Endothelial cell of umbilical vein (primary cell): ENCODE results near the gene DDX31.

Experiments used
- CTCF ChIP-seq, 2 donors: IDR thresholded peaks; 1 replicate in 1 of 2; 2 replicates in 1 of 2; pipeline ENCODE4 v1.5.1; 2011; ENCODE audit warnings: low read length in 2 of 2, mild to moderate bottlenecking in 2 of 2, moderate library complexity in 2 of 2, control low read depth in 1 of 2, inconsistent platforms in 1 of 2, low read depth in 1 of 2; ENCODE audit not compliant: insufficient read depth in 1 of 2; ENCODE audit errors: extremely low read depth in 1 of 2
- EZH2 ChIP-seq: IDR thresholded peaks from 2 replicates; pipeline ENCODE4 v1.6.1; 2012; ENCODE audit warnings: borderline replicate concordance, low read depth, mild to moderate bottlenecking, moderate library complexity, low read length, inconsistent platforms; ENCODE audit not compliant: severe bottlenecking
- FOS ChIP-seq: IDR thresholded peaks from 2 replicates; pipeline ENCODE4 v1.6.1; 2011; ENCODE audit warnings: mild to moderate bottlenecking, low read length, moderate library complexity, borderline replicate concordance; ENCODE audit not compliant: insufficient read depth
- GATA2 ChIP-seq: IDR thresholded peaks from 2 replicates; pipeline ENCODE4 v1.7.0; 2011; ENCODE audit warnings: low read depth, mild to moderate bottlenecking, moderate library complexity, mixed read lengths, low read length; ENCODE audit not compliant: insufficient read length, insufficient read depth
- JUN ChIP-seq: IDR thresholded peaks from 2 replicates; pipeline ENCODE4 v1.6.1; 2011; ENCODE audit warnings: borderline replicate concordance, low read depth; ENCODE audit not compliant: insufficient read length, insufficient read depth
- MAX ChIP-seq: IDR thresholded peaks from 2 replicates; pipeline ENCODE4 v1.6.1; 2011; ENCODE audit not compliant: insufficient read depth, insufficient read length
- MYC ChIP-seq: IDR thresholded peaks from one replicate; pipeline ENCODE4 v1.6.1; 2011; ENCODE audit warnings: mild to moderate bottlenecking, low read depth, low read length
- POLR2A ChIP-seq: IDR thresholded peaks from 2 replicates; pipeline ENCODE4 v1.6.1; 2012; ENCODE audit warnings: low read depth, mild to moderate bottlenecking, control low read depth, low read length
- POLR2AphosphoS5 ChIP-seq: IDR thresholded peaks from 2 replicates; pipeline ENCODE4 v1.6.1; 2012; ENCODE audit warnings: low read depth, mild to moderate bottlenecking, control low read depth, low read length, moderate library complexity; ENCODE audit not compliant: insufficient read depth

- no peak for TF ChIP-seq MYC
- TF ChIP-seq CTCF (IDR thresholded peaks at IDR 0.05; ENCODE audit: extremely low read depth in 1 of 2, insufficient read depth in 1 of 2, low read depth in 1 of 2, low read length in 2 of 2): no peak
- TF ChIP-seq EZH2: no peak
- TF ChIP-seq POLR2A: no peak
- TF ChIP-seq JUN: no peak
- TF ChIP-seq POLR2AphosphoS5: no peak
- TF ChIP-seq GATA2: no peak
- TF ChIP-seq MAX: no peak
- no peak for TF ChIP-seq FOS
Measured at GRCh38 chr9:132710333-132710732, 40.5 kb upstream of the DDX31 start.
